NCI-H2029 (cell line): ENCODE measurements around the gene OR52B2.
"Not testable (repeated sequence)": the region's sequence is repeated elsewhere in the genome, so short reads cannot be mapped to it uniquely, and the experiment has no call there.

Experiments used
- DNase-seq: peaks from one replicate; lab custom pipeline; 2025; lab: John Stamatoyannopoulos, UW

The OR52B2 gene

GRCh38 chr11:6152126-6152525 lies 18.0 kb downstream of the OR52B2 start:
- DNase-seq: no peak

GRCh38 chr11:6151117-6151516 lies 19.0 kb downstream of the OR52B2 start:
- DNase-seq: no peak

DNA sequence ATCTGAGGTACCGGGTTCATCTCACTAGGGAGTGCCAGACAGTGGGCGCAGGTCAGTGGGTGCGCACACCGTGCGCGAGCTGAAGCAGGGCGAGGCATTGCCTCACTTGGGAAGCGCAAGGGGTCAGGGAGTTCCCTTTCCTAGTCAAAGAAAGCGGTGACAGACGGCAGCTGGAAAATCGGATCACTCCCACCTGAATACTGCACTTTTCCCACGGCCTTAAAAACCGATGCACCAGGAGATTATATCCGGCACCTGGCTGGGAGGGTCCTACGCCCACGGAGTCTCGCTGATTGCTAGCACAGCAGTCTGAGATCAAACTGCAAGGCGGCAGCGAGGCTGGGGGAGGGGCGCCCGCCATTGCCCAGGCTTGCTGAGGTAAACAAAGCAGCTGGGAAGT lies 26.4 kb downstream of the OR52B2 start:
- not testable (repeated sequence) for DNase-seq

GRCh38 chr11:6142936-6143335 lies 27.2 kb downstream of the OR52B2 start:
- DNase-seq: no peak

GRCh38 chr11:6135936-6136335 lies 34.2 kb downstream of the OR52B2 start:
- not testable (repeated sequence) for DNase-seq

- no peak for DNase-seq
Measured at GRCh38 chr11:6132431-6132830, 37.7 kb downstream of the OR52B2 start.

DNA sequence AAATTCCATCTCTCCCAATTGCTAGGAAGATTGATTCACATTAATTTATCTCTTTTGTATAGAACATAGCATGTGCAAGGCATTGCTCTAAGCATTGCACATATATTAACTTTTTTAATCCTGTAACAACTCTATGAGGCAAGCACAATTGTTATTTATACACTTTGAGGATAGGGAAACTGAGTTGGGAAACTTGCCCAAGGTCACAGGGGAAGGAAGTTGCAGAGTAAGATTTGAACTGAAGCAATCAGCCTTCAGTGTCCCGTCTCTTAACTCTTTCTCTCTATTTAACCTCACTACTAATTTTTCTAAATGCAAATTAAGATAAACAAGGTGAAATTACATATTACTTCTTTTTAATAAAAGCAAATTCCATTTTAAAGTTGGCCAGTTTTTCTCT lies 40.5 kb downstream of the OR52B2 start:
- DNase-seq: no peak

DNA sequence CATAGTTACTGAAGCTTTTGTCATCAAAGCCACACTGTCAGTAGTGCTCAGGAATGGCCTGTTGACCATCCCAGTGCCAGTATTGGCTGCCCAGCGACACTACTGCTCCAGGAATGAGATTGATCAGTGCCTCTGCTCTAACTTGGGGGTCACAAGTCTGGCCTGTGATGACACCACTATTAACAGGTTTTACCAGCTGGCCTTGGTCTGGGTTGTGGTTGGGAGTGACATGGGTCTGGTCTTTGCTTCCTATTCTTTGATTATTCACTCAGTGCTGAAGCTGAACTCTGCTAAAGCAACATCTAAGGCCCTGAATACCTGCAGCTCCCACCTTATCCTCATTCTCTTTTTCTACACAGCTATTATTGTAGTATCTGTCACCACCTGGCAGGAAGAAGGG lies 41.1 kb downstream of the OR52B2 start:
- no peak for DNase-seq

GRCh38 chr11:6127881-6128280 lies 42.2 kb downstream of the OR52B2 start:
- DNase-seq: no peak

DNA sequence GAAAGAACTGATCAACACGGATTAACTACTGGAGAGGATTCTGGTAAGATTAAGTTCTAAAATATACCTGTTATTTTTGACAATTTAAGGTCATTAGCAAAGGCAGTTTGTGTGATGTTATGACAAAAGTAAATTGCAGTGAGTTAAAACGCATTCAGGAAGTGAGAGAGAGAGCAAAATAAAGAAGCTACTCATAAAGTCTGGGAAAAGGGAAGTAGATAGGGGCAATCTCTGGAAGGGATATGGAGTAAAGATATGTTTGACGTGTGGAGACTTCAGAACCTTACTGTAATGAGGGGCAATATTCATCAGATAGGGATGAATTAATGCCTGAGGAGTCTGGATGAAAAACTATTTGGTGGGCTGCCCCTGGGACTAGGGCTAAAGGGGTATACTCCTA lies 45.9 kb downstream of the OR52B2 start:
- DNase-seq: no peak
